HG02759 (cell line): Measurements from ENCODE around the gene DCAF7.

Experiments used
- ATAC-seq: cut with Tn5 transposase; IDR thresholded peaks from one replicate; pipeline ENCODE4 v1.9.1; 2021; ENCODE audit warnings: mild to moderate bottlenecking, moderate library complexity; ENCODE audit not compliant: unreplicated experiment

Gene DCAF7

GRCh38 chr17:63543822-63544420, 6.4 kb upstream of the DCAF7 start:
- no peak for ATAC-seq

GRCh38 chr17:63544467-63545301, 5.6 kb upstream of the DCAF7 start:
- ATAC-seq = no peak

- ATAC-seq = no peak
These were observed 3.8 kb upstream of the DCAF7 start for GRCh38 chr17:63546308-63547082.

- no peak for ATAC-seq
These were observed 3.2 kb upstream of the DCAF7 start for GRCh38 chr17:63547083-63547523.

GRCh38 chr17:63549289-63549945, 860 bp upstream of the DCAF7 start:
- peak; percentile 21 for ATAC-seq

GRCh38 chr17:63550817-63551639, 751 bp downstream of the DCAF7 start:
- peak; percentile 4 for ATAC-seq

- no peak for ATAC-seq
These were observed 1.9 kb downstream of the DCAF7 start for GRCh38 chr17:63552211-63552610.

- ATAC-seq = no peak
These were observed 5.4 kb downstream of the DCAF7 start for GRCh38 chr17:63555500-63556156.

GRCh38 chr17:63557416-63557815, 7.1 kb downstream of the DCAF7 start:
- ATAC-seq = no peak

GRCh38 chr17:63558441-63558840, 8.2 kb downstream of the DCAF7 start:
- ATAC-seq = no peak

GRCh38 chr17:63561819-63562218, 11.5 kb downstream of the DCAF7 start:
- no peak for ATAC-seq

- no peak for ATAC-seq
These were observed 13.1 kb downstream of the DCAF7 start for GRCh38 chr17:63563339-63563738.

- no peak for ATAC-seq
These were observed 14.3 kb downstream of the DCAF7 start for GRCh38 chr17:63564562-63564961.

GRCh38 chr17:63567229-63567628, 17.0 kb downstream of the DCAF7 start:
- ATAC-seq = no peak

GRCh38 chr17:63568563-63568962, 18.3 kb downstream of the DCAF7 start:
- no peak for ATAC-seq

GRCh38 chr17:63571632-63572310, 21.5 kb downstream of the DCAF7 start:
- ATAC-seq = no peak

- ATAC-seq = no peak
These were observed 23.4 kb downstream of the DCAF7 start for GRCh38 chr17:63573634-63574033.

- ATAC-seq = no peak
These were observed 27.9 kb downstream of the DCAF7 start for GRCh38 chr17:63578027-63578768.

- no peak for ATAC-seq
These were observed 28.5 kb downstream of the DCAF7 start for GRCh38 chr17:63578769-63579111.
